Neural progenitor cell (in vitro differentiated cells): ENCODE data around the gene CD83. TPM values are rescaled to one million over a fixed set of nuclear protein-coding genes. Genes with fewer than 3 reads are reported as not detected.

ENCODE experiments used
- DNase-seq: peaks from one replicate; pipeline ENCODE4 v3.0.0-alpha.2; 2016; ENCODE audit warnings: low spot score
- H2AFZ ChIP-seq: fragments of 200-600 bp; sonication (generic); replicated peaks from 2 replicates; pipeline ENCODE4 v1.6.1; 2016; ENCODE audit warnings: antibody characterized with exemption
- H3F3A ChIP-seq: fragments of 200-600 bp; sonication (generic); 2 replicates; pipeline ENCODE4 v1.6.1; 2016; ENCODE audit warnings: antibody characterized with exemption, low read depth
- H3K27ac ChIP-seq: fragments of 200-600 bp; sonication (generic); 2 replicates; pipeline ENCODE4 v1.5.1; 2016; ENCODE audit warnings: mild to moderate bottlenecking
- H3K27me3 ChIP-seq: fragments of 200-600 bp; sonication (generic); 2 replicates; pipeline ENCODE4 v1.6.1; 2016; ENCODE audit warnings: mild to moderate bottlenecking, moderate library complexity
- H3K36me3 ChIP-seq: fragments of 200-600 bp; sonication (generic); 2 replicates; pipeline ENCODE4 v1.5.1; 2016
- H3K4me1 ChIP-seq: fragments of 200-600 bp; sonication (generic); 2 replicates; pipeline ENCODE4 v1.6.1; 2016; ENCODE audit warnings: mixed run types
- H3K4me2 ChIP-seq: fragments of 200-600 bp; sonication (generic); 2 replicates; pipeline ENCODE4 v1.6.1; 2016
- H3K4me3 ChIP-seq: fragments of 200-600 bp; sonication (generic); 2 replicates; pipeline ENCODE4 v1.5.1; 2016
- H3K79me2 ChIP-seq: fragments of 200-600 bp; sonication (generic); 2 replicates; pipeline ENCODE4 v1.6.1; 2016; ENCODE audit warnings: low read depth
- H3K9ac ChIP-seq: fragments of 200-600 bp; sonication (generic); 2 replicates; pipeline ENCODE4 v1.6.1; 2016
- H3K9me3 ChIP-seq: fragments of 200-600 bp; sonication (generic); 2 replicates; pipeline ENCODE4 v1.5.1; 2016; ENCODE audit warnings: low read depth
- H4K20me1 ChIP-seq: fragments of 200-600 bp; sonication (generic); 2 replicates; pipeline ENCODE4 v1.6.1; 2016; ENCODE audit warnings: low read depth
- H3K27ac Mint-ChIP-seq: 3 replicates; pipeline ENCODE4 v1.8.0; 2021; ENCODE audit warnings: mixed read lengths
- H3K27me3 Mint-ChIP-seq: 2 replicates; pipeline ENCODE4 v1.8.0; 2022; ENCODE audit warnings: low read depth, mild to moderate bottlenecking, inconsistent platforms, moderate library complexity, mixed read lengths; ENCODE audit not compliant: insufficient read depth
- H3K36me3 Mint-ChIP-seq: 3 replicates; pipeline ENCODE4 v1.8.0; 2021; ENCODE audit warnings: mixed read lengths
- H3K4me1 Mint-ChIP-seq: 3 replicates; pipeline ENCODE4 v1.8.0; 2021; ENCODE audit warnings: mixed read lengths
- H3K4me3 Mint-ChIP-seq: 3 replicates; pipeline ENCODE4 v1.8.0; 2021; ENCODE audit warnings: mild to moderate bottlenecking, moderate library complexity, mixed read lengths
- H3K9me3 Mint-ChIP-seq: 3 replicates; pipeline ENCODE4 v1.8.0; 2020; ENCODE audit warnings: mixed read lengths
- EZH2 ChIP-seq: fragments of 200-600 bp; sonication (generic); IDR thresholded peaks from 2 replicates; pipeline ENCODE4 v1.6.1; 2017; ENCODE audit warnings: antibody characterized with exemption, mild to moderate bottlenecking, moderate library complexity
- EZH2phosphoT487 ChIP-seq: fragments of 200-600 bp; sonication (generic); IDR thresholded peaks from 2 replicates; pipeline ENCODE4 v1.6.1; 2017; ENCODE audit warnings: antibody characterized with exemption
- total RNA-seq: library from RNA; depleted of rRNA; stranded (reverse); fragments of >200 nt; gene quantifications from 2 replicates; pipeline ENCODE4 v1.2.3, GENCODE V29; 2015; ENCODE audit warnings: low replicate concordance
- TF ChIP-seq, protein P1 (sequence below): fragments of 200-600 bp; sonication (generic); IDR thresholded peaks from 2 replicates; pipeline ENCODE4 v1.5.1; 2017; ENCODE audit warnings: antibody characterized with exemption, mild to moderate bottlenecking

The CD83 gene
- total RNA-seq, 1 donor from 2014 or later: 0.80 TPM

GRCh38 chr6:14118091-14118439 is 493 bp downstream of the CD83 start:
- peaks cover 4% of the 10 kb centered on the region for H3K4me1 ChIP-seq
- peaks cover 2% of the 10 kb centered on the region for H3K36me3 Mint-ChIP-seq
- peaks cover 9% of the 10 kb centered on the region for H3K4me1 Mint-ChIP-seq
- H3K79me2 ChIP-seq: no peaks in the 10 kb centered on the region
- no peaks in the 10 kb centered on the region for H4K20me1 ChIP-seq
- H3K9me3 ChIP-seq: no peaks in the 10 kb centered on the region
- H3F3A ChIP-seq: peaks cover 16% of the 10 kb centered on the region
- H3K27me3 Mint-ChIP-seq: peaks cover 11% of the 10 kb centered on the region
- H3K27ac Mint-ChIP-seq: no peak overlapping the region
- peak overlapping the region; percentile 78 for H3K4me3 ChIP-seq
- H3K9me3 Mint-ChIP-seq: no peaks in the 10 kb centered on the region
- H3K36me3 ChIP-seq: no peaks in the 10 kb centered on the region
- DNase-seq: no peak
- H3K4me2 ChIP-seq: peak overlapping the region; percentile 79
- peak overlapping the region; percentile 97 for H3K4me3 Mint-ChIP-seq
- H3K27ac ChIP-seq: no peak overlapping the region
- no peak overlapping the region for H3K9ac ChIP-seq
- peak overlapping the region; percentile 96 for H2AFZ ChIP-seq
- TF ChIP-seq, protein P1, sequence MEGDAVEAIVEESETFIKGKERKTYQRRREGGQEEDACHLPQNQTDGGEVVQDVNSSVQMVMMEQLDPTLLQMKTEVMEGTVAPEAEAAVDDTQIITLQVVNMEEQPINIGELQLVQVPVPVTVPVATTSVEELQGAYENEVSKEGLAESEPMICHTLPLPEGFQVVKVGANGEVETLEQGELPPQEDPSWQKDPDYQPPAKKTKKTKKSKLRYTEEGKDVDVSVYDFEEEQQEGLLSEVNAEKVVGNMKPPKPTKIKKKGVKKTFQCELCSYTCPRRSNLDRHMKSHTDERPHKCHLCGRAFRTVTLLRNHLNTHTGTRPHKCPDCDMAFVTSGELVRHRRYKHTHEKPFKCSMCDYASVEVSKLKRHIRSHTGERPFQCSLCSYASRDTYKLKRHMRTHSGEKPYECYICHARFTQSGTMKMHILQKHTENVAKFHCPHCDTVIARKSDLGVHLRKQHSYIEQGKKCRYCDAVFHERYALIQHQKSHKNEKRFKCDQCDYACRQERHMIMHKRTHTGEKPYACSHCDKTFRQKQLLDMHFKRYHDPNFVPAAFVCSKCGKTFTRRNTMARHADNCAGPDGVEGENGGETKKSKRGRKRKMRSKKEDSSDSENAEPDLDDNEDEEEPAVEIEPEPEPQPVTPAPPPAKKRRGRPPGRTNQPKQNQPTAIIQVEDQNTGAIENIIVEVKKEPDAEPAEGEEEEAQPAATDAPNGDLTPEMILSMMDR: no peak
- no peak for TF ChIP-seq EZH2phosphoT487
- no peak for TF ChIP-seq EZH2
- H3K27me3 ChIP-seq: peaks cover 34% of the 10 kb centered on the region

DNA sequence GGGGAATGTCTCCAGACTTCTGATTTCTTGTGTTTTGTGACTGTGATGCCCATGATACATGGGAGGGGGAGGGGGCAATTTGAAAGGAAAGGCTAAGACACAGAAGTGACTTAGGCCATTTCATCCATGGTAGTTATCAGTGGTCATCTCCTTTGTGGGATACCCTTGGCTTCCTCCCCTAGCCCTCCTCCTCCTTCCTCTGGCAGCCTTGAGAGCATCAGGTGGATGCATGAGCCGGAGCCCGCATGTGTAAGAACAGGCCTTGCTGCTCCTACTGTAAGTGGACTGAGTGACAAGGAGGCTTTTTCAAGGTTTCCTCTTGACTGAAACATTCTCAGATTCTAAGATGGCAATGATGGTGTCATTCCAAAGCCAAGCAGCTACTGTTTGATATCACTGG is 874 bp downstream of the CD83 start:
- peaks cover 34% of the 10 kb centered on the region for H3K27me3 ChIP-seq
- no peaks in the 10 kb centered on the region for H3K79me2 ChIP-seq
- H3K27me3 Mint-ChIP-seq: peaks cover 11% of the 10 kb centered on the region
- TF ChIP-seq, protein P1: no peak
- TF ChIP-seq EZH2 (no peak), EZH2phosphoT487 (no peak)
- H3K4me3 Mint-ChIP-seq: peak overlapping the region; percentile 97
- H3K27ac ChIP-seq: no peak overlapping the region
- H3K9me3 Mint-ChIP-seq: no peaks in the 10 kb centered on the region
- H3K4me1 ChIP-seq: peaks cover 4% of the 10 kb centered on the region
- H2AFZ ChIP-seq: no peak overlapping the region
- peaks cover 2% of the 10 kb centered on the region for H3K36me3 Mint-ChIP-seq
- peak overlapping the region; percentile 79 for H3K4me2 ChIP-seq
- H4K20me1 ChIP-seq: no peaks in the 10 kb centered on the region
- H3K9me3 ChIP-seq: no peaks in the 10 kb centered on the region
- H3K36me3 ChIP-seq: no peaks in the 10 kb centered on the region
- H3F3A ChIP-seq: peaks cover 16% of the 10 kb centered on the region
- H3K9ac ChIP-seq: no peak overlapping the region
- H3K4me3 ChIP-seq: no peak overlapping the region
- no peak for DNase-seq
- H3K4me1 Mint-ChIP-seq: peaks cover 9% of the 10 kb centered on the region
- H3K27ac Mint-ChIP-seq: no peak overlapping the region

DNA sequence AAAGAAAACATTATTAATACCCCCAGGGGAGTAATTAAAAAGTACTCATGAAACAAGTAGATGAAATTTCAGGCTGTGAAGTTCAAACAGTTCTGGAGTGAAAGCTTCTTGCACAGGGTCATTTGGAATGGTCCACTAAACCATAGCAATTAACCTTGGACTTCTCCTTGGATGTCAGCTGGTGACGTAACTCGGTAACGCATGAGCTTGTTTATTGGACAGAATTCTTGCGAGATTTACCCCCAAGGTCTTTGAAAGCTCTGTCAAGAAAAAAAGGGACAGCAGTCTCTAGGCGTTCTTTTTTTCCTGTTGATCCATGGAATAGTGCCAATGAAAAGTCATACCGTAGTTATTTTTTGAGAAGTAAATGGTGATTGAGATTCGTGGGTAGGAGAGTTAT is 2.2 kb downstream of the CD83 start:
- Histone ChIP-seq H2AFZ (no peak overlapping the region), H3K9ac (no peak overlapping the region), H3K27me3 (peaks cover 34% of the 10 kb centered on the region), H3F3A (peaks cover 16% of the 10 kb centered on the region), H3K4me3 (no peak overlapping the region), H3K9me3 (no peaks in the 10 kb centered on the region), H3K4me2 (no peak overlapping the region), H3K36me3 (no peaks in the 10 kb centered on the region), H3K27ac (no peak overlapping the region), H3K79me2 (no peaks in the 10 kb centered on the region), H4K20me1 (no peaks in the 10 kb centered on the region), H3K4me1 (peaks cover 4% of the 10 kb centered on the region)
- Mint-ChIP-seq H3K4me1 (peaks cover 9% of the 10 kb centered on the region), H3K27ac (no peak overlapping the region), H3K9me3 (no peaks in the 10 kb centered on the region), H3K27me3 (peaks cover 11% of the 10 kb centered on the region), H3K36me3 (peaks cover 2% of the 10 kb centered on the region), H3K4me3 (no peak overlapping the region)
- DNase-seq: no peak
- TF ChIP-seq EZH2 (no peak), EZH2phosphoT487 (no peak)
- TF ChIP-seq, protein P1: no peak
